HEK293 (cell line): ENCODE measurements around the gene TNFRSF11A.

ENCODE experiments used
- ATF2 ChIP-seq: fragments of 450-650 bp; formaldehyde crosslinking; IDR thresholded peaks from 2 replicates; pipeline ENCODE4 v1.5.1; 2016; ENCODE audit warnings: missing biosample characterization, missing genetic modification characterization, low read depth
- CTCF ChIP-seq: fragments of 450-650 bp; formaldehyde crosslinking; IDR thresholded peaks from 2 replicates; pipeline ENCODE4 v1.5.1; 2016; ENCODE audit warnings: missing biosample characterization, missing genetic modification characterization
- IKZF3 ChIP-seq: fragments of 450-650 bp; IDR thresholded peaks from 2 replicates; pipeline ENCODE4 v1.5.0; 2018; ENCODE audit warnings: missing biosample characterization, mild to moderate bottlenecking, missing genetic modification characterization, moderate library complexity
- MYNN ChIP-seq: fragments of 450-650 bp; formaldehyde crosslinking; IDR thresholded peaks from 2 replicates; pipeline ENCODE4 v1.5.1; 2016; ENCODE audit warnings: missing biosample characterization, missing genetic modification characterization, borderline replicate concordance
- PRDM1 ChIP-seq: fragments of 450-650 bp; formaldehyde crosslinking; IDR thresholded peaks from 2 replicates; pipeline ENCODE4; 2016; ENCODE audit warnings: missing biosample characterization, missing genetic modification characterization
- WT1 ChIP-seq: fragments of 450-650 bp; formaldehyde crosslinking; IDR thresholded peaks from 2 replicates; pipeline ENCODE4 v1.5.1; 2016; ENCODE audit warnings: missing biosample characterization, missing genetic modification characterization
- YY1 ChIP-seq: fragments of 450-650 bp; formaldehyde crosslinking; IDR thresholded peaks from 2 replicates; pipeline ENCODE4 v1.5.1; 2018; ENCODE audit warnings: missing biosample characterization, missing genetic modification characterization
- ZBTB20 ChIP-seq: fragments of 450-650 bp; formaldehyde crosslinking; IDR thresholded peaks from 2 replicates; pipeline ENCODE4 v1.5.1; 2016; ENCODE audit warnings: missing biosample characterization, missing genetic modification characterization
- ZFP69B ChIP-seq: fragments of 450-650 bp; formaldehyde crosslinking; IDR thresholded peaks from 2 replicates; pipeline ENCODE4 v1.5.1; 2016; ENCODE audit warnings: missing biosample characterization, missing genetic modification characterization
- ZNF140 ChIP-seq: fragments of 450-650 bp; formaldehyde crosslinking; IDR thresholded peaks from 2 replicates; pipeline ENCODE4 v1.5.1; 2016; ENCODE audit warnings: missing biosample characterization, missing genetic modification characterization
- ZNF148 ChIP-seq: fragments of 450-650 bp; formaldehyde crosslinking; IDR thresholded peaks from 2 replicates; pipeline ENCODE4 v1.5.0; 2017; ENCODE audit warnings: missing biosample characterization, missing genetic modification characterization, borderline replicate concordance
- ZNF221 ChIP-seq: fragments of 450-650 bp; formaldehyde crosslinking; IDR thresholded peaks from 2 replicates; pipeline ENCODE4 v1.5.1; 2017; ENCODE audit warnings: missing biosample characterization, missing genetic modification characterization, borderline replicate concordance
- ZNF24 ChIP-seq: fragments of 450-650 bp; formaldehyde crosslinking; IDR thresholded peaks from 2 replicates; pipeline ENCODE4 v1.5.1; 2016; ENCODE audit warnings: missing biosample characterization, missing genetic modification characterization
- ZNF350 ChIP-seq: fragments of 450-650 bp; formaldehyde crosslinking; IDR thresholded peaks from 2 replicates; pipeline ENCODE4 v1.5.0; 2017; ENCODE audit warnings: missing biosample characterization, mild to moderate bottlenecking, missing genetic modification characterization
- ZNF37A ChIP-seq: fragments of 450-650 bp; IDR thresholded peaks from 2 replicates; pipeline ENCODE4 v1.5.1; 2018; ENCODE audit warnings: missing biosample characterization, missing genetic modification characterization
- ZNF404 ChIP-seq: fragments of 450-650 bp; formaldehyde crosslinking; IDR thresholded peaks from 2 replicates; pipeline ENCODE4 v1.5.1; 2017; ENCODE audit warnings: missing biosample characterization, missing genetic modification characterization
- ZNF521 ChIP-seq: fragments of 450-650 bp; formaldehyde crosslinking; IDR thresholded peaks from 2 replicates; pipeline ENCODE4 v1.5.1; 2017; ENCODE audit warnings: missing biosample characterization, mild to moderate bottlenecking, missing genetic modification characterization
- ZNF692 ChIP-seq: fragments of 450-650 bp; formaldehyde crosslinking; IDR thresholded peaks from 2 replicates; pipeline ENCODE4 v1.5.1; 2016; ENCODE audit warnings: missing biosample characterization, missing genetic modification characterization
- ZNF76 ChIP-seq: fragments of 450-650 bp; formaldehyde crosslinking; IDR thresholded peaks from 2 replicates; pipeline ENCODE4; 2016; ENCODE audit warnings: low read depth, missing biosample characterization, missing genetic modification characterization, borderline replicate concordance
- ZNF785 ChIP-seq: fragments of 450-650 bp; formaldehyde crosslinking; IDR thresholded peaks from 2 replicates; pipeline ENCODE4 v1.5.1; 2016; ENCODE audit warnings: missing biosample characterization, missing genetic modification characterization
- ZSCAN16 ChIP-seq: fragments of 450-650 bp; formaldehyde crosslinking; IDR thresholded peaks from 2 replicates; pipeline ENCODE4 v1.5.1; 2016; ENCODE audit warnings: missing biosample characterization, missing genetic modification characterization
- TF ChIP-seq, protein P1 (sequence below): fragments of 450-650 bp; formaldehyde crosslinking; IDR thresholded peaks from 2 replicates; pipeline ENCODE4 v1.5.1; 2016; ENCODE audit warnings: missing biosample characterization, missing genetic modification characterization
- TF ChIP-seq, protein P2 (sequence below): fragments of 450-650 bp; formaldehyde crosslinking; IDR thresholded peaks from 2 replicates; pipeline ENCODE4 v1.5.1; 2016; ENCODE audit warnings: missing biosample characterization, missing genetic modification characterization

TNFRSF11A gene

DNA sequence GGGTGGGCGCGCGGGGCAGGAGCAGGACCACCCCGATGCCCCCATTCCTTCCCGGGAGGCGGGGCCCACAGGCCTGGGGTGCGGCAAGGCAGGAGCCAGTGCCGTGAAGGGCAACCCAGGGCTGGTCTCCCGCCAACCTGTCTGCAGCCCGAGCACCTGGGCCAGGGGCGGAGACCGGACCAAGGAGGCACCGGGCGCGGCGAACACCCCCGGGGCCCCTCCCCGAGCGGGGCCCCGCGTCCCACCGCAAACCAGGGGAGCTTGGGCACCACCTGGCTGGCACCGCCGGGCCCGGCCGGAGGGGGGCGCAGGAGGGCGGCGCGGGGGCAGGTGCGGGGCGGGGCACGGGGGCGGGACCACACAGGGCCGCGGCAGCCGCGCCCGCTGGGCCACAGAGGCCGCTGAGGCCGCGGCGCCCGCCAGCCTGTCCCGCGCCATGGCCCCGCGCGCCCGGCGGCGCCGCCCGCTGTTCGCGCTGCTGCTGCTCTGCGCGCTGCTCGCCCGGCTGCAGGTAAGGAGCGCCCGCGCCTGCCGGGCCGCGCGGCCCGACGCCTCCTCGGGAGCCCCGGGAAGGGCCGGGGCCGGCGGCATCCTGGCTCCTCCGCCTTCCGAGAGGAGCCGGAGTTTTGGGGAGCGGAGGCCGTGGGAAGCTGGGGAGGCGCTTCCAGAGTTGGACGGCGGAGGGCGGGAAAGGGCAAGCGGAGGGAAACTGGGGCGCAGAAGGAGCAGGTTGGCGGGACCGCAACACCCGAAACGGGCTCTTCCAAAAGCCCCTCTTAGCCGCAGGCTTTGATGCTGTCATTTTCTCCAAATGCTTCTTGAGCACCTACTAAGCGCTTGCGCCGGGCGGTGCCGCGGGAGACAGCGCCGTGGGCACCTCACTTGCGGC is at the start of gene TNFRSF11A (continued):
- TF ChIP-seq IKZF3 (peak; percentile 40; the same call in 1 of the 2 replicates), PRDM1 (tag by site-specific recombination) (no peak), ZSCAN16 (tag by site-specific recombination) (no peak), WT1 (tag by site-specific recombination) (no peak), ZNF148 (no peak), ZNF221 (tag by site-specific recombination) (no peak), MYNN (tag by site-specific recombination) (no peak), ZNF140 (tag by site-specific recombination) (no peak), ZNF692 (peak; percentile 95), CTCF (peak; percentile 15; the same call in 1 of the 2 replicates), ZNF37A (tag by site-specific recombination) (no peak), ZNF521 (tag by site-specific recombination) (no peak), ZNF76 (tag by site-specific recombination) (no peak), ZNF785 (tag by site-specific recombination) (0 out of 2 replicates have a peak, but pooled peaks have one; percentile 7), ZBTB20 (tag by site-specific recombination) (peak; percentile 23; the same call in 1 of the 2 replicates), ZNF404 (tag by site-specific recombination) (no peak), ZFP69B (tag by site-specific recombination) (peak; percentile 91), ATF2 (tag by site-specific recombination) (no peak), ZNF350 (tag by site-specific recombination) (no peak), YY1 (no peak), ZNF24 (tag by site-specific recombination) (no peak)
- TF ChIP-seq, protein P1, sequence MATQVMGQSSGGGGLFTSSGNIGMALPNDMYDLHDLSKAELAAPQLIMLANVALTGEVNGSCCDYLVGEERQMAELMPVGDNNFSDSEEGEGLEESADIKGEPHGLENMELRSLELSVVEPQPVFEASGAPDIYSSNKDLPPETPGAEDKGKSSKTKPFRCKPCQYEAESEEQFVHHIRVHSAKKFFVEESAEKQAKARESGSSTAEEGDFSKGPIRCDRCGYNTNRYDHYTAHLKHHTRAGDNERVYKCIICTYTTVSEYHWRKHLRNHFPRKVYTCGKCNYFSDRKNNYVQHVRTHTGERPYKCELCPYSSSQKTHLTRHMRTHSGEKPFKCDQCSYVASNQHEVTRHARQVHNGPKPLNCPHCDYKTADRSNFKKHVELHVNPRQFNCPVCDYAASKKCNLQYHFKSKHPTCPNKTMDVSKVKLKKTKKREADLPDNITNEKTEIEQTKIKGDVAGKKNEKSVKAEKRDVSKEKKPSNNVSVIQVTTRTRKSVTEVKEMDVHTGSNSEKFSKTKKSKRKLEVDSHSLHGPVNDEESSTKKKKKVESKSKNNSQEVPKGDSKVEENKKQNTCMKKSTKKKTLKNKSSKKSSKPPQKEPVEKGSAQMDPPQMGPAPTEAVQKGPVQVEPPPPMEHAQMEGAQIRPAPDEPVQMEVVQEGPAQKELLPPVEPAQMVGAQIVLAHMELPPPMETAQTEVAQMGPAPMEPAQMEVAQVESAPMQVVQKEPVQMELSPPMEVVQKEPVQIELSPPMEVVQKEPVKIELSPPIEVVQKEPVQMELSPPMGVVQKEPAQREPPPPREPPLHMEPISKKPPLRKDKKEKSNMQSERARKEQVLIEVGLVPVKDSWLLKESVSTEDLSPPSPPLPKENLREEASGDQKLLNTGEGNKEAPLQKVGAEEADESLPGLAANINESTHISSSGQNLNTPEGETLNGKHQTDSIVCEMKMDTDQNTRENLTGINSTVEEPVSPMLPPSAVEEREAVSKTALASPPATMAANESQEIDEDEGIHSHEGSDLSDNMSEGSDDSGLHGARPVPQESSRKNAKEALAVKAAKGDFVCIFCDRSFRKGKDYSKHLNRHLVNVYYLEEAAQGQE (tag by site-specific recombination), result no peak
- TF ChIP-seq, protein P2, sequence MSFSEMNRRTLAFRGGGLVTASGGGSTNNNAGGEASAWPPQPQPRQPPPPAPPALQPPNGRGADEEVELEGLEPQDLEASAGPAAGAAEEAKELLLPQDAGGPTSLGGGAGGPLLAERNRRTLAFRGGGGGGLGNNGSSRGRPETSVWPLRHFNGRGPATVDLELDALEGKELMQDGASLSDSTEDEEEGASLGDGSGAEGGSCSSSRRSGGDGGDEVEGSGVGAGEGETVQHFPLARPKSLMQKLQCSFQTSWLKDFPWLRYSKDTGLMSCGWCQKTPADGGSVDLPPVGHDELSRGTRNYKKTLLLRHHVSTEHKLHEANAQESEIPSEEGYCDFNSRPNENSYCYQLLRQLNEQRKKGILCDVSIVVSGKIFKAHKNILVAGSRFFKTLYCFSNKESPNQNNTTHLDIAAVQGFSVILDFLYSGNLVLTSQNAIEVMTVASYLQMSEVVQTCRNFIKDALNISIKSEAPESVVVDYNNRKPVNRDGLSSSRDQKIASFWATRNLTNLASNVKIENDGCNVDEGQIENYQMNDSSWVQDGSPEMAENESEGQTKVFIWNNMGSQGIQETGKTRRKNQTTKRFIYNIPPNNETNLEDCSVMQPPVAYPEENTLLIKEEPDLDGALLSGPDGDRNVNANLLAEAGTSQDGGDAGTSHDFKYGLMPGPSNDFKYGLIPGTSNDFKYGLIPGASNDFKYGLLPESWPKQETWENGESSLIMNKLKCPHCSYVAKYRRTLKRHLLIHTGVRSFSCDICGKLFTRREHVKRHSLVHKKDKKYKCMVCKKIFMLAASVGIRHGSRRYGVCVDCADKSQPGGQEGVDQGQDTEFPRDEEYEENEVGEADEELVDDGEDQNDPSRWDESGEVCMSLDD, result peak; percentile 49
